PC-9 (cell line): ENCODE results near the gene CDH12.

Experiments used
- EZH2 ChIP-seq: fragments of 200-600 bp; sonication (generic); IDR thresholded peaks from 2 replicates; pipeline ENCODE4 v1.8.0; 2017; ENCODE audit warnings: antibody characterized with exemption, low read depth
- TF ChIP-seq, protein P1 (sequence below): fragments of 200-600 bp; sonication (generic); conservative IDR thresholded peaks from 2 replicates; pipeline ENCODE4 v1.6.1; 2017; ENCODE audit warnings: mixed run types, antibody characterized with exemption, mild to moderate bottlenecking, moderate library complexity

DNA sequence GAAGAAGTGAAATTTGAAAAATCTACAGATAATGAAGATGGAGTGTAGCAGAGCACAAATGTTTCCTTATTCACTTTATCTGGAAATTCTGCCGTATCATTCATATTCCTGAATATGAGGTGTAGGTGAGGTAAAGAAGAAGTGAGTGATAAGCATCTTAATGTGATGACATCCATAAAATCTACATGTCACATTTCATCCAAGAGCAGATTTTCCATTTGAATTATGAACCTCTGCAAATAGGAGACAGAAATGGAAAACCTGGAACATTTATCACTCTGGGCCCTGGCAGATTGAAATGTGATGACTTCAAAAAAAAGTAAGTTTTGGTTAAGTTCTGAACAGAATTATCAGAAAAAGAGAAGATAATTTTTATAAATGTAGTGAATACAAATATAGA is 240.2 kb downstream of the CDH12 start:
- TF ChIP-seq, protein P1, sequence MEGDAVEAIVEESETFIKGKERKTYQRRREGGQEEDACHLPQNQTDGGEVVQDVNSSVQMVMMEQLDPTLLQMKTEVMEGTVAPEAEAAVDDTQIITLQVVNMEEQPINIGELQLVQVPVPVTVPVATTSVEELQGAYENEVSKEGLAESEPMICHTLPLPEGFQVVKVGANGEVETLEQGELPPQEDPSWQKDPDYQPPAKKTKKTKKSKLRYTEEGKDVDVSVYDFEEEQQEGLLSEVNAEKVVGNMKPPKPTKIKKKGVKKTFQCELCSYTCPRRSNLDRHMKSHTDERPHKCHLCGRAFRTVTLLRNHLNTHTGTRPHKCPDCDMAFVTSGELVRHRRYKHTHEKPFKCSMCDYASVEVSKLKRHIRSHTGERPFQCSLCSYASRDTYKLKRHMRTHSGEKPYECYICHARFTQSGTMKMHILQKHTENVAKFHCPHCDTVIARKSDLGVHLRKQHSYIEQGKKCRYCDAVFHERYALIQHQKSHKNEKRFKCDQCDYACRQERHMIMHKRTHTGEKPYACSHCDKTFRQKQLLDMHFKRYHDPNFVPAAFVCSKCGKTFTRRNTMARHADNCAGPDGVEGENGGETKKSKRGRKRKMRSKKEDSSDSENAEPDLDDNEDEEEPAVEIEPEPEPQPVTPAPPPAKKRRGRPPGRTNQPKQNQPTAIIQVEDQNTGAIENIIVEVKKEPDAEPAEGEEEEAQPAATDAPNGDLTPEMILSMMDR: no peak
- TF ChIP-seq EZH2: no peak
